Measurements from ENCODE around the gene PRR22. TPM values are rescaled to one million over a fixed set of nuclear protein-coding genes. Genes with fewer than 3 reads are reported as not detected.

PRR22 gene
- polyA plus RNA-seq, 1 donor from 2014 or later: 0.97 TPM

DNA sequence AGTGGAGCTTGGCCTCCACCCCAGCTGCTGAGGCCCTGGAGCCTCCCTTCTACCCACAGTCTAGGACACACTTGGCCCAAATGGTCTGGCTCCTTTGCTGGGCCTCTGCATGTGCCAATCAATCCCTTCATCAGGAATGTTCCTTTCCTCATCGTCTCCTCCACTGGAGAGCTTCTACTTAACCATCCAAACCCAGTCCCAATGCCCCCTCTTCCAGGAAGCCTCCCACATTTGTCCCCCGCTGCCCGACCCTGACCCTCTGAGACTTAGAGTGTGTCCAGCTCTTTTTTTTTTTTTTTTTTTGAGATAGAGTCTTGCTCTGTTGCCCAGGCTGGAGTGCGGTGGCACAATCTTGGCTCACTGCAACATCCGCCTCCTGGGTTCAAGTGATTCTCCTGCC lies 3.9 kb upstream of the PRR22 start:
- Histone ChIP-seq H3K4me2 (ENCODE audit: low read length) (no peak overlapping the region), H3K9me3 (ENCODE audit: low read length) (no peaks in the 10 kb centered on the region), H3K4me3 (ENCODE audit: low read length) (no peak overlapping the region), H3K9ac (ENCODE audit: low read length) (no peak overlapping the region), H3F3A (ENCODE audit: insufficient read depth, low read length, poor library complexity, severe bottlenecking) (no peaks in the 10 kb centered on the region), H4K20me1 (ENCODE audit: insufficient read depth) (no peaks in the 10 kb centered on the region), H3K9me2 (ENCODE audit: insufficient read depth, low read length) (no peaks in the 10 kb centered on the region), H3K79me2 (replicated peaks; ENCODE audit: insufficient read depth, low read length) (no peaks in the 10 kb centered on the region), H2AFZ (ENCODE audit: low read depth, low read length) (no peak overlapping the region), H3K27ac (ENCODE audit: low read length) (no peak overlapping the region), H3K36me3 (ENCODE audit: insufficient read depth, low read length) (no peaks in the 10 kb centered on the region), H3K27me3 (ENCODE audit: insufficient read depth, low read depth, low read length) (no peaks in the 10 kb centered on the region)
- TF ChIP-seq SMC3 (conservative IDR thresholded peaks at IDR 0.05; ENCODE audit: poor library complexity): no peak
- no peak for TF ChIP-seq RAD21 (conservative IDR thresholded peaks at IDR 0.05)
- TF ChIP-seq EP300 (conservative IDR thresholded peaks at IDR 0.05; ENCODE audit: poor library complexity, severe bottlenecking): no peak
- TF ChIP-seq, protein P1, sequence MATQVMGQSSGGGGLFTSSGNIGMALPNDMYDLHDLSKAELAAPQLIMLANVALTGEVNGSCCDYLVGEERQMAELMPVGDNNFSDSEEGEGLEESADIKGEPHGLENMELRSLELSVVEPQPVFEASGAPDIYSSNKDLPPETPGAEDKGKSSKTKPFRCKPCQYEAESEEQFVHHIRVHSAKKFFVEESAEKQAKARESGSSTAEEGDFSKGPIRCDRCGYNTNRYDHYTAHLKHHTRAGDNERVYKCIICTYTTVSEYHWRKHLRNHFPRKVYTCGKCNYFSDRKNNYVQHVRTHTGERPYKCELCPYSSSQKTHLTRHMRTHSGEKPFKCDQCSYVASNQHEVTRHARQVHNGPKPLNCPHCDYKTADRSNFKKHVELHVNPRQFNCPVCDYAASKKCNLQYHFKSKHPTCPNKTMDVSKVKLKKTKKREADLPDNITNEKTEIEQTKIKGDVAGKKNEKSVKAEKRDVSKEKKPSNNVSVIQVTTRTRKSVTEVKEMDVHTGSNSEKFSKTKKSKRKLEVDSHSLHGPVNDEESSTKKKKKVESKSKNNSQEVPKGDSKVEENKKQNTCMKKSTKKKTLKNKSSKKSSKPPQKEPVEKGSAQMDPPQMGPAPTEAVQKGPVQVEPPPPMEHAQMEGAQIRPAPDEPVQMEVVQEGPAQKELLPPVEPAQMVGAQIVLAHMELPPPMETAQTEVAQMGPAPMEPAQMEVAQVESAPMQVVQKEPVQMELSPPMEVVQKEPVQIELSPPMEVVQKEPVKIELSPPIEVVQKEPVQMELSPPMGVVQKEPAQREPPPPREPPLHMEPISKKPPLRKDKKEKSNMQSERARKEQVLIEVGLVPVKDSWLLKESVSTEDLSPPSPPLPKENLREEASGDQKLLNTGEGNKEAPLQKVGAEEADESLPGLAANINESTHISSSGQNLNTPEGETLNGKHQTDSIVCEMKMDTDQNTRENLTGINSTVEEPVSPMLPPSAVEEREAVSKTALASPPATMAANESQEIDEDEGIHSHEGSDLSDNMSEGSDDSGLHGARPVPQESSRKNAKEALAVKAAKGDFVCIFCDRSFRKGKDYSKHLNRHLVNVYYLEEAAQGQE (IDR thresholded peaks at IDR 0.05; ENCODE audit: borderline replicate concordance): no peak
- TF ChIP-seq EZH2 (IDR thresholded peaks at IDR 0.05; ENCODE audit: borderline replicate concordance, insufficient read depth, low read length, poor library complexity, severe bottlenecking): no peak
- no peak for TF ChIP-seq POLR2AphosphoS5 (IDR thresholded peaks at IDR 0.05)
- no peak for TF ChIP-seq MXI1 (conservative IDR thresholded peaks at IDR 0.05; ENCODE audit: poor library complexity, severe bottlenecking)
- TF ChIP-seq, protein P2, sequence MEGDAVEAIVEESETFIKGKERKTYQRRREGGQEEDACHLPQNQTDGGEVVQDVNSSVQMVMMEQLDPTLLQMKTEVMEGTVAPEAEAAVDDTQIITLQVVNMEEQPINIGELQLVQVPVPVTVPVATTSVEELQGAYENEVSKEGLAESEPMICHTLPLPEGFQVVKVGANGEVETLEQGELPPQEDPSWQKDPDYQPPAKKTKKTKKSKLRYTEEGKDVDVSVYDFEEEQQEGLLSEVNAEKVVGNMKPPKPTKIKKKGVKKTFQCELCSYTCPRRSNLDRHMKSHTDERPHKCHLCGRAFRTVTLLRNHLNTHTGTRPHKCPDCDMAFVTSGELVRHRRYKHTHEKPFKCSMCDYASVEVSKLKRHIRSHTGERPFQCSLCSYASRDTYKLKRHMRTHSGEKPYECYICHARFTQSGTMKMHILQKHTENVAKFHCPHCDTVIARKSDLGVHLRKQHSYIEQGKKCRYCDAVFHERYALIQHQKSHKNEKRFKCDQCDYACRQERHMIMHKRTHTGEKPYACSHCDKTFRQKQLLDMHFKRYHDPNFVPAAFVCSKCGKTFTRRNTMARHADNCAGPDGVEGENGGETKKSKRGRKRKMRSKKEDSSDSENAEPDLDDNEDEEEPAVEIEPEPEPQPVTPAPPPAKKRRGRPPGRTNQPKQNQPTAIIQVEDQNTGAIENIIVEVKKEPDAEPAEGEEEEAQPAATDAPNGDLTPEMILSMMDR (IDR thresholded peaks at IDR 0.05; ENCODE audit: poor library complexity, severe bottlenecking): no peak
- no peak for TF ChIP-seq TAF1 (IDR thresholded peaks at IDR 0.05; ENCODE audit: low read depth)

DNA sequence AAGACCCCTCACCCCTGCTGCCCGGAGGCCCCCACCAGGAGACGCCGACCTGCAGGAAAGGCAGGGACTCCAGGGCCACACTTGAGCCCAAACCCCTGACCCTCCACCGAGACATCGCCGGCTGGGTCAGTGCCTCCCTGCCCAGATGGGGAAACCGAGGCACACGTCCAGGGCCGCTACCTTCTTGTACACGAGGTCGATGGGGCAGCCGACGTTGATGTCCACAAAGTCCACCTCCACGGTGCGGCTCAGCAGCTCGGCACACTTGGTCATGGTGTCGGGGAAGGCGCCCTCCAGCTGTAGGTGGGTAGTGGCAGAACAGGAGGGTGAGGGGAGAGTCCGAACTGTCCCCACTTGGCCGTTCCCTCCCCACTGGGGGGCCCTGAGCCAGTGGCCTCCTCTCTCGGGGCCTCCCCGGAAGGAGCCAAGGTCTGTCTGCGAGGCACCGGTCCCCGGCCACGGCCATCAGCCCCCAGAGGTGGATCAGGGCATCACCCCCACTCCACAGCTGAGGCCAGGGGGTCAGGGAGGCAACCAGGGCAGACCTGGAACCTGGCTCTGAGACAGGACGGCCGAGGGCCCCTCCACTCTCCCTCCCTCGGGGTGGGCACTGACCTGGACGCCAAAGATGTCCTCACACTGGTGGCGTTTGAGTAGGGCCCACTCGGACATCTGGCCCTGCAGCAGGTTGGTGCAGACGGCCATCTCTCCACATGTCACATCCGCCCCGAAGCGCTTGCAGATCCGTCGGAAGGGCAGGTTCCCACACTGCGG lies 3.0 kb upstream of the PRR22 start:
- no peak overlapping the region for H3K4me2 ChIP-seq (ENCODE audit: low read length)
- H3K9me3 ChIP-seq (ENCODE audit: low read length): no peaks in the 10 kb centered on the region
- no peaks in the 10 kb centered on the region for H3K27me3 ChIP-seq (ENCODE audit: insufficient read depth, low read depth, low read length)
- no peaks in the 10 kb centered on the region for H4K20me1 ChIP-seq (ENCODE audit: insufficient read depth)
- H3K79me2 ChIP-seq (replicated peaks; ENCODE audit: insufficient read depth, low read length): no peaks in the 10 kb centered on the region
- H3K9ac ChIP-seq (ENCODE audit: low read length): no peak overlapping the region
- H3K36me3 ChIP-seq (ENCODE audit: insufficient read depth, low read length): no peaks in the 10 kb centered on the region
- H3F3A ChIP-seq (ENCODE audit: insufficient read depth, low read length, poor library complexity, severe bottlenecking): no peaks in the 10 kb centered on the region
- TF ChIP-seq TAF1 (IDR thresholded peaks at IDR 0.05; ENCODE audit: low read depth): no peak
- H3K27ac ChIP-seq (ENCODE audit: low read length): no peak overlapping the region
- H3K4me3 ChIP-seq (ENCODE audit: low read length): no peak overlapping the region
- no peaks in the 10 kb centered on the region for H3K9me2 ChIP-seq (ENCODE audit: insufficient read depth, low read length)
- H2AFZ ChIP-seq (ENCODE audit: low read depth, low read length): no peak overlapping the region

All from neural cell (in vitro differentiated cells).